HCEC 1CT (cell line): ENCODE results near the gene PECR.
A peak's percentile ranks its signal among the peaks of the same experiment; 100 is the strongest.

Experiments used
- DNase-seq: peaks from one replicate; pipeline ENCODE4 v3.0.0-alpha.2; 2017

PECR gene

DNA sequence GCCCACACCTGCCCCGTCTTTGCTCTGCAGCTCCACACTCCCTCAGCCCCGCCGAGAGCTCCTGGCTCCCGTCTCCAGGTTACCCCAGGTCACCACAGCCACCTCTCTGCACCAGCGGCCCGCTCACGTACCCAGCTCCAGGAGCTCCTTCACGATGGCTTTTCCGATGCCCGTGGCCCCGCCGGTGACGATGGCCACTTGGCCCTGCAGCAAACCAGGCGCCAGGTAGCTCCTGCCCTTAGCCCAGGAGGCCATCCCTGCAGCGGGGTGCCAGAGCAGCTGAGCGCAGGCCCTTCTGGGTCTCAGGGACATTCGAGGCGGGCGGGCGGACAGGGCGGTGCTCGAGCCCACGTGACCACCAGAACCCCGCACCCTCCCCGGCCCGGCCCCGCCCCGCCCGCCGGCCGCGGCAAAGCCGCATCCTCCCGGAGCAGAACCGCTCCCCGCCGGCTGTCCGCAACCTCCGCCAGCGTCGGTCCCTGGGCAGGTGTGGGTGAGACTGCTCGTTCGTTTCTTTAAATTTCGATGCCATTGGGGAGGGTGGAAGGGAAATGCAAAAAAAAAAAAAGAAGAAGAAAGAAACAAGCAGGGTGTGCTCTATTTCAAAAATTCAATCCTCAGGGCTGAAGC is at the start of gene PECR, which contains the start of gene TMEM169:
PECR (minus strand) TSS at position 323 of the 630 bp plus-strand sequence; CDS start at position 255, 68 bp downstream.
TMEM169 (plus strand) TSS at position 433 of the 630 bp plus-strand sequence. CDS start 14,045 bp downstream, outside the sequence.
- DNase-seq: peak; percentile 44

DNA sequence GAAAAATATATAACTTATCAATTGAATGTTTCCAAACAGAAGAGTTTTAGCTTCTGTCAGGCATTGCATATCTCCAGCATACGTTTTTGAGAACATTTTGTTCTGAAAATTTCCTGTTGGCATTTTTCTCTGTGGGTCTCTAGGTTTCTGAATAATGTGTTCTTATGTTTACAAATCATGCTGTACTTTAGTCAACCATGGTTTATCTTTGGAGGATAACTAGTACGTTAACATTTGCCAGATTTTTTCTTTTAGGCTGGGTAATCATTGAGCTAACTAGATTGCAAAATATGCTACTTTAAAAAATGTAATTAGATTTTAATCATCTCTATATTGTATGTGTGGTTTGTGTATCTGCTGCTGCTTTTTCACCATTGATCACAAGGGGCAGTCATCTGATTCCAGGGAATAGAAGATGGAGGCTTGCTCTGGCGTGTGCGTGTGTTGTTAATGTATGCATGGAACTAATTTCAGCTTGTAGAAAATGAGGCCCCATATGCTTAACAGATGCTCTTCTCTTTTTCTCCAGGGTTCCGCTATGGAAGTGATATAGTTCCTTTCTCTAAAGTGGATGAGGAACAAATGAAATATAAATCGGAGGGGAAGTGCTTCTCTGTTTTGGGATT is 48.9 kb upstream of the PECR start:
- DNase-seq: no peak

DNA sequence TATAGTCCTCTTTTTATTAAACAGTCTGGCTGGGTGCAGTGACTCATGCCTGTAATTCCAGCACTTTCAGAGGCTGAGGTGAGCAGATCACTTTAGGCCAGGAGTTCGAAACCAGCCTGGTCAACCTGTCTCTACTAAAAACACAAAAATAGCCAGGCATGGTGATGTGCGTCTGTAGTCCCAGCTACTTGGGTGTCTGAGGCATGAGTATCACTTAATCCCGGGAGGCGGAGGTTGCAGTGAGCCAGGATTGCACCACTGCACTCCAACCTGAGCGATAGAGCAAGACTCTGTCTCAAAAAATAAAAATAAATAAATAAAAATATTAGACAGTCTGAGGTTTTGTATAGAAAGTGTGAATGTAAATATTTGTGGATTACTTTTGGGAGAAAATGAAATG is 45.3 kb upstream of the PECR start:
- DNase-seq: no peak

DNA sequence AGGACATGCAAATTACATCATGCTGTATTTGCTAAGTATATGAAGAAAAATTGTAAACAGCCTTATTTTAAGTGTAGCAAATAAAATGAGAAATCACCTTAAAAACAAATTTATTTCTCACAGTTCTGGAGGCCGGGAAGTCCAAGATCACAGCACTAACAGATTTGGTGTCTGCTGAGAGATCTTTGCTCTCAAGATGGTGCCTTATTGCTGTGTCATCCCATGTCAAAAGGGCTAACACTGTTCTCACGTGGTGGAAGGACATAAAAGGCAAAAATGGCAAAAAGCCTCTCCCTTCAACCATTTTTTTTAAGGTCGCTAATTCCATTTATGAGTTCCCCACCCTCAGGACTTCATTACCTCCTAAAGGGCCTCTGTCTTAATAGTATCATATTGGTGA is 39.6 kb upstream of the PECR start:
- DNase-seq: no peak

DNA sequence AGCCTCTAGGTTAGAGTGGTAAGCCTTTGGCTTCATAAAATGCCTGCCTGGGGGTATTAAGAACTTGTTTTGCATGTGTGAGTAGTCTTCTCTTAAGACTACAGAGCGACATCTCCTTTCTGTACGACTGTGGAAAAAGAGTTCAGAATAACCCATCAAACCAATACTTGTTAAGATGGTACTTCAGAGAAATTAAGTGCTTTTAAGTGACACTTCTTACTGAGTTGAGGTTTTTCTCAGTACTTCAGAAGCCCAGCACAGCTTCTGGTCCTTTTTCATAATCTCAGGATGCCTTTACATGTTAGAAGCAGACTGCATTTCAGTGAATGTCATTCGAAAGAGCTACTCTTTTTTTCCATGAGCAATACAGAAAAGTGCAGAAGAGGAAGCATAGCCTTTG is 38.4 kb upstream of the PECR start:
- no peak for DNase-seq

DNA sequence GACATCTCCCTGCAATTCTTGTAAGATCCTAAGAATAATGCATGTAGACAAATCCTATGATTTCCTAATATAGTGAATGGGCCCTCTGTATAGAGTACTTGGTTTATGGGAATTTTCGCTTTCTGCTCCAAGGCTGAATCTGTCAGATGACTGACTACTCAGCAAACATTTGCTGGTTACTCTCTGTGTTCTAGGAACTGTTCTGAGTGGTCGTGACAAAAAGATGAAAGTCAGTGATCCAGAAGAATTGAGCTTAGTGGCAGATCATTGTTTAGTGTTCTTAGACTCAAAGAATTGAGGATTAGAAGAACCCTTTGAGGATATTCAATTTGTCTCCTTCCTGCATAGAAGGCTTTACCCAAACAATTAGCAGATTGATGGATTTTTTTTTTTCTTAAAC is 37.5 kb upstream of the PECR start:
- no peak for DNase-seq

DNA sequence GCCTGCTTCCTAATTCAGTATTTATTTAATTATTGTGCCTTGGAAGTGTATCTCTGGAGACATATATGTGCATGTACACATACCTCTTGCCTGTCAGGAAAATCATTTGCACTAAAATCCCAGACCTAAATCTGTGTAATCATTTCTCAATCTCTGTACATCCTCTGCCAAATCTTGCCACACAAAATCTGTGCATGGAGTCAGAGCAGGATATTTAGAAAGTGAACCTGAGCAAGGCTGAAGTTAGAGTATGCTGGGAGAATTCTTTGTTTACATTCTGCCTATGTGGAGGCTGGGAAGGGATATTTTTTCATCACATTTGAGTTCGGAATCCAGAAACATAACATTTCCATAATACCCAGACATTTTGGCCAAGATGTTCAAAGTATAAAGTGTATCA is 36.9 kb upstream of the PECR start:
- no peak for DNase-seq

DNA sequence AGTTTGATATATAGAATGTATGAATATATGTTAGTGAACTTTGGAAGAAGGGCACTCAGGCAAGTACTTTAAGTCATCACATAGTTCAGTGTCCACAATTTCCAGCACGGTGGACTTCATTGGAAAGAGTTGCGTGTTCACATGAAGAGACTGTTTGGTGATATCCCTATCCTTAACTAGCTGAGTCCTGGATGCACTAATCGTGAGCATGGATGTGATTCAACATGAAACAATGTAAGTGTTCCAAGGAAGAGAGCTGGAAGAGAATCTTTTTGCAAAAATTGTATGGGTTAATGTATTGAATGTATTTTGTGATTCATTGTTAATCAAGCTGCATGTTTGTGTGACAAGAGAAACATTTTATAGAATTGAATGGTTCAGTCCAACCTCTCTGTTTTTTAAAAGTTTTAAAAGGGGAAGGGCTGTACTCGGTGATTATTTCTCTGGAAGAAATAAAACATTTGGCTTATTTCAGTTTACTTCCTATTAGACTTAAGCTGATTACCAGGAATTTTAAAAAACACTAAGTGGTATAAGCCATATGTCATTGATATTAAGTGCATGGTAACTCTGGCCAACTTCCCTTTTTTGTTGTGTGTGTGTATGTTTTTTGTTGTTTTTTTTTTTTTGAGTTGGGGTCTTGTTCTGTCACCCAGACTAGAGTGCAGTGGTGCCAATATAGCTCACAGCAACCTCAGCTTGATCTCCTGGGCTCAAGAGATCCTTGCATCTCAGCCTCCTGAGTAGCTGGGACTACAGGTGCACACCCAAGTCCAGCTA is 36.1 kb upstream of the PECR start:
- peak; percentile 76 for DNase-seq

DNA sequence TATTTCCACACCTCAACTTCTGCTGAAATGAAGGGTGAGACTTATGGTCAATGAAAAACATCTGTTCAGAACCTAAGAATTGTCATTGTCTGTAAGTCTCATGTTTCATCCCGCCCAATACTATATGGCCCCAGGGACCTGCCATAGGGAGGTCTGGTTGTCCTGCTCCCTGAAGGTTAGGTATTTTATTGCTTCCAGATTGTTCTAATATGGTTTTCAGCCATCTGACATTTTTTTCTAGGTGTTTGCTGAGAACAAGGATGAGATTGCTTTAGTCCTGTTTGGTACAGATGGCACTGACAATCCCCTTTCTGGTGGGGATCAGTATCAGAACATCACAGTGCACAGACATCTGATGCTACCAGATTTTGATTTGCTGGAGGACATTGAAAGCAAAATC is 34.8 kb upstream of the PECR start:
- DNase-seq: no peak

DNA sequence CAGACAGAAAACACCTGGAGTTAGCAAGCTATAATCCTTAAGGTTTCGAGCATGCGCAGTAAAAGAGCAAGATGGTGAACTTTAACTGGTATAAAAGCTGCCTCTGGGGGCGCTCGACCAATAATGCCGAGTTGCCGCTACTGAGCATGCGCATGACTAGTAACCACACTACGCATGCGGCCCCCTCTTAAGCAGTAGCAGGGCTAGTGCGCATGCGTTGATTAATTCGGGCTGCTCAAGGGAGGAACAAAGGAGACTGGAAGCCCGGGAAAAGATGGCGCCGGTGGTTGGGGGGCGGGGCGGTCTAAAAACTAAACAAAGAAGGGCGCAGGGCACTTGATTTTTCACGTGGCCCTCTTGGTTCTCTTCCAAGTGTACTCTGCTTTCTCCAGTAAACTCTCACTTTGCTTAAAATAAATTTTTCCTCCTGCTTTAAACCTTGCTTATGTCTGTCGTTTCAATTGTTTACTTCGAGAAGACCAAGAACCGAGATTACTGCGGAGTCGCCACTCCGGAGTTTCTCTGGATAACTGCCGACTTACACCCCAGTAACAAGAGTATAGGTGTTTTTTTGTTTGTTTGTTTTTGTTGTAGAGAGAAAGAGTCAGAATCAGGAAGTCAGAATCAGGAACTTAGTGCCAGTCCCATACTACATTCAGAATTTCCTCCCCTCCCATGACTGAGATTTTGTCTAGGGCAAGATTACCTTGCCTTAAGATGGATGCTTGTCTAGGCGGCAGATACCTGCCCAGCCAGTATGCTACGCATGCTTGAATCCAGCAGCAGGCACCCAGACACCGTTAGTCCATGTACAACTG is 33.3 kb upstream of the PECR start:
- peak; percentile 96 for DNase-seq

DNA sequence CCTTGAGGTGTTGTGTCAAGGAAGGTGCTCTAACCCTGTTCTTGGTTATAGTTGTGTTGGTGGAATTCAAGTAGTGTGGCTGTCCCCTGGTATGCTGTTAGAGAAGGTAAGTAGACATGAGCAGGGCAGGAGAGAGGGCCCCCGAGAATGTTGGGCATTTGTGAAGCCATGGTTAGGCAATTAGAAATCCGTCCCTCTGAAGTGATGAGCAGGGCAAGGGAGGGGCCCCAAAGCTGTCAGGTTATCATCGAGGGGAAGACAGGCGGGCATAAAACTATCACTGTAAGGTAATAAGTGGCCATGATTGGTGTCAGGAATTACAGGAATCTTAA is 32.7 kb upstream of the PECR start:
- no peak for DNase-seq

DNA sequence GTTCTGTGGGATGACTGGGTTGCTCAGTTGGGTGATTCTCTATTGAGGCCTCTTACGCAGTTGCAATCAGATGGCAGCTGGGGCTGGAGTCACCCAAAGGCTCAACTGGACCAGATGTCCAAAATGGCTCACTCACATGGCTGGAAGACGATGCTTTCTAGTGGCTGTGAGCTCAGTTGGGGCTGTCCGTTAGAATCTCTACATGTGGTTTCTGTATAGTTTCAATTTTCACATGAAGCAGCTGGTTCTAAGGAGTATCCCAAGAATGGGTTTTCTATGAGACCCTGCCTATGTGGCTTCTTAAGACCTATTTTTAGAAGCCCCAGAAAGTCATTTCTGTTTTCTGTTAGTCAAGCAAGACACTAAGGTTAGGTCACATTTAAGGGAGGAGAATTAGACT is 32.0 kb upstream of the PECR start:
- no peak for DNase-seq

DNA sequence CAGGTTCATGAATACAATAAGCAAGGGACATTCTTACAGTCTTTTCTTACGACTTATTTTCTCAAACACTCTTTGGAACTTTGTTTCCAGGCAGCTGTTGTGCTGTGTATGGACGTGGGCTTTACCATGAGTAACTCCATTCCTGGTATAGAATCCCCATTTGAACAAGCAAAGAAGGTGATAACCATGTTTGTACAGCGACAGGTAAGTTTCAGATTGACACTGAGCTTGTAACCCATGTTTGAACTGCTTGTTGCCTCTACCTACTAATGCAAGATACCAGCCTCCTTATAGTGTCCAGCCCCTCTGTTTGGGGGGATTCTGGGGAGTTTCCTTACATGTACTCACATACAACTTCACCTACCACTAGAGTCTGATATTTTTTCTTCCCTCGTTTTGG is 31.3 kb upstream of the PECR start:
- DNase-seq: no peak

DNA sequence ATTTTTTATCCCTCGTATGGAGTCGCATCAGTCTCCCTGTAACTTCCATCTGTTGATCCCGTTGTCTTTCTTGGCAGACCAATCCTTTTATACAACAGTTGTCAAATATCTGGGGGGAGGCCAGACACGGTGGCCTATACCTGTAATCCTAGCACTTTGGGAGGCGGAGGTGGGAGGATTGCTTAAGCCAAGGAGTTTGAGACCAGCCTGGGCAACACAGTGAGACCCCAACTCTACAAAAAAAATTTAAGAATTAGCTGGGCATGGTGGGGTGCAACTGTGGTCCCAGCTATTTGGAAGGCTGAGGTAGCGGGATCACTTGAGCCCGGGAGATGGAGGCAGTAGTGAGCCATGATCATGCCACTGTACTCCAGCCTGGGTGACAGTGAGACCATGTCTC is 29.5 kb upstream of the PECR start:
- no peak for DNase-seq

DNA sequence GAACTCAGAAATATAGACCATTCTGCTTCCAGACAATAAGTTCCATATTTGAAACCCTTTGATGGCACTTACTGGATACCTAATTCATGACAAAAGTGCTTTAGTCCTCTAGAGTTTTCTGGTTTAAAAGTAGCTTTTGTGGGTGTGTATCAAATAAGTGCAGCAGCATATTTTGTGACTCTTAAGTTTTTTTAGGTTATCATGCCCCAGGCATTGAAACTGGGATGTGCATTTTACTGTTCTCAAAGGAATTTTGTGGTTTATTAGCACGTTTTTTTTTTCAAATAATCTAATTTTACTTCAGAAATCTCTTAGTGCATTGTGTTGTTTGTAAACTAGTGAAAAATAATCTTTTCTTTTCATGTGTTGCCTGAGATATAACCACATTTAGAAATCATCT is 29.0 kb upstream of the PECR start:
- no peak for DNase-seq

DNA sequence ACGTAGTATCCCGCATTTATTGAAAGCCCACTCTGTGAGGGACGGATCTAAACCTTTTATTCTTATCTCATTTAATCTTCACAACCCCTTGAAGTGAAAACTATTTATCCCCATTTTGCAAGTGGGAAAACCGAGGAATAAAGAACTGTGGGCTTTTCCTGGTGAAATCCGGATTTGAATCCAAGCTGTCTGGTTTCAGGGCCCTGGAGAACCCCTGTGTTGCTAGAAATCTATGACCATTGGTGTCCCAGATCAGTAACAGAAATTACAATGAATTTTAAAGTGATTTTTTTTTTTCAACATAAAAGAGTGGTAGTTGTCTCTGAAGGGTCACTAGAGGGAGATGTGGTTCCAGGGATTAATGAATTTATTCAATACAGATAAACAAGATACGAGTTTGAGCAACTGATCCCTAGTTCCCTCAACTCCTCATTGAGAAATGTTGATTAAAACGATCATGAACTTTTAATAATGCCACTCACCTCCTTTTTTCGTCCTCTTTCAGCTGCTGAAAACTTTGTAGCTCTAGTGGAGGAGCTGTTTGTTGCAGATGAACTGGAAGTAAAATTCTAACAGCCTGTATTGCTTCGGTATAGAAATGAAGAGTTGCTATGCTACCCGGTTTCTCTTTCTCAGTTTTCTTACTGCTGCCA is 28.5 kb upstream of the PECR start:
- DNase-seq: peak; percentile 73

DNA sequence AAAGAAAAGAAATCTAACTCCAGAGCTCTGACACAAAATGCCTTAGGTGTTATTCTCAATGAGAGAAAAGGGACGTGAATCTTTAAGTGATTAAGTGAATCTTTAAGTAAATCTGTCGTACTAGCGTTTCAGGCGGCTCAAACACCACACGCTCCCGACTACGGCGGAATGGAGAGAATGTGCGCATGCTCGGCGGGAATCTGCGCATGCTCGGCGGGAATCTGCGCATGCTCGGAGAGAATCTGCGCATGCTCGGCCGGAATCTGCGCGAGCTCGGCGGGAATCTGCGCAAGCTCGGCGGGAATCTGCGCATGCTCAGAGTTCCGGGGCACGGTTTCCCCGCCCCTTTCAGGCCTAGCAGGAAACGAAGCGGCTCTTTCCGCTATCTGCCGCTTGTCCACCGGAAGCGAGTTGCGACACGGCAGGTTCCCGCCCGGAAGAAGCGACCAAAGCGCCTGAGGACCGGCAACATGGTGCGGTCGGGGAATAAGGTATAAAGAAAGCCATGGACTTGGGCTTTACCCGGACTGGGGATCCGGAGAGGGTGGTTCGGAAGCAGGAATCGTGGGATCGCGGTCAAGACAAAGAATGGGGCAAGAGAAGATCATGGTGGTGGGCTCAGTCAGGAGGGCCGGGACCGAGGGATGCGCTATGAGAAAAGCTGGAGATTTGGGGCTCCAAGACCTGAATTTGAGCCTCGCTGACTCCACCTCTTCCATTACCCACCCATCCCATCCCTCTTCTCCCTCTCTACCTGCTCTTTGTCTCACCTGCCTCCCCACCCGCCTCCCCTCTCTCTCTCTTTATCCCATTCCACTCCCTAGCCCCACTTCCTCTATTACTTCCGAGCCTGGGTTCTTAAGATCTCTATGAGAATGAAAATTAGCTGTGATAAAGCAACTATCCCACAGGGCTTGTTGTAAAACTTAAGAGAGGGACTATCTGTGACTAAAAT is 27.6 kb upstream of the PECR start, which contains the start of gene XRCC5:
XRCC5 (plus strand) TSS at position 382 of the 955 bp plus-strand sequence; CDS start at position 471, 89 bp downstream.
- peak; percentile 95 for DNase-seq

DNA sequence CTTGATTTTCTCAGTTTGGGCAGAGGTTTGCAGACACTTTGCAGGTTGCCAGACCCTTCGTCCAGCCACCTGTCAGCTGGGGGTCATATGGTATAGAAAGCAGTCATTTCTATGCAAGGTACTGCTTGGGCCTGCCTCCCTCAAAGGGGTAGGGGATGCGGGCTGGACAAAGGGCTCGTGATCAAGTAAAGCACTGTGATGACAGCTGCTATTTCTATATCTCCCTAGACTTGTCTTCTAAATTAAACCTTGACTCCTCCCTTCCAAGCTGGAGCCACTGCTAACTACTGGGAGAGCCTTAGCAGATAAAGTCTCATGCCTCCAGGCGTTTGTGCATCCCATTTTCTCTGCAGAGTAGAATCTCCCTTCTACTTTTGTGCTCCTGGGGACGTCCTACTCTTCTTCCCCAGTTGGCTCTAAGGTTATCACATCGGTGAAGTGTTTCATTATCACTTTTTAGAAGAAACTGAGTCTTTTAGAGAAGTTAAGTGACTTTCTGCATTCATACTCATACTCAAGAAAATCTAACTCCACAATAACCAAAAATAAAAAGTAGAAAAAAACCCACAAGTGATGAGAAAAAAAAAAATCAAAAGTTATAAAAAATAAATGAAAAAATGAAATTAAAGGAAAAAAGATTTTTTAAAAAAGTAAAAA is 26.8 kb upstream of the PECR start:
- DNase-seq: no peak

DNA sequence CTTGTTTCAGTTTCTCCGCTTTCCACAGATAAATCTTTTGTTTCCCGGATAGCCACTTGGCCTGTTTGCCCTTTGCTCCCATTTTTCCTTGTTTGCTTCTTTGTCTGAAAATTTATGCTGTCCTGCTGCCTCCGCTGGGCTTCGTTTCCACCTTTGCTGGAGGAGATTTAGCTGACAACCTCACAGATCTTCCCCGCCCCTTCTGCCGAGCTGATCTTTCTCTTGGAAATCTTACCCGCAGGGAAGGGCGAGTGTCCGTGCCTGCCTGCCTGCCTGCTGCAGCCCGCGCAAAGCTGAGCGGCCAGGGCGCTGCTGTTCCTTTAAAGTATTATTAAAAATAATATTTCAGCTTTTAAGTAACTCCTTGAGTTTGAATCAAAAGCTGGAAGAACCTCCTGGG is 26.2 kb upstream of the PECR start:
- DNase-seq: no peak

DNA sequence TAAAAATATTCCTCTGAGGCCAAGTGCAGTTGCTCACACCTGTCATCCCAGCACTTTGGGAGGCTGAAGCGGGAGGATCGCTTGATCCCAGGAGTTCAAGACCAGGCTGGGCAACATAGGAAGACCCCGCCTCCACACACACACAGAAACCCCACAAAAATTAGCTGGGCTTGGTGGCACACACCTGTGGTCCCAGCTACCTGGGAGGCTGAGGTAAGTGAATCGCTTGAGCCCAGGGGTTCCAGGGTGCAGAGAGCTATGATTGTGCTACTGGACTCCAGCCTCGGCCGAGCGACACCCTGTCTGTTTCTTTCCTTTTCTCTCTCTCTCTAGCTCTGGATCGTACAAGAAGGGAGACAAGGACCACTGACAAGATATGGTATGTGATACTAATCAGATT is 25.7 kb upstream of the PECR start:
- DNase-seq: no peak

DNA sequence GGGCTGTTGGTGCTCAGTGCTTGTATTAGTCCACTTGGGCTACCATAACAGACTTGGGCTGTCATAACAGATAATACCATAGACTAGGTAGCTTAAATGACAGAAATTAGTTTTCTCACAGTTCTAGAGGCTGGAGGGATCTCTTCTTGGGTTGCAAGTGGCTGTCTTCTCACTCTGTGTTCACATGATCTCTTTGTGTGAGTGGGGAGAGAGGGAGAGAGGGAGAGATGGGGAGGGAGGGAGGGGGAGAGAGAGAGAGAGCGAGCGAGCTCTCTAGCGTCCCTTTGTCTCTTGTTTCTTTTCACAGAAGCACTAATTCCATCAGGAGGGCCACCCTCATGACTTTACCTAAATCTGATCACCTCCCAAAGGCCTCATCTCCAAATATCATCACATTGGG is 23.1 kb upstream of the PECR start:
- DNase-seq: no peak
